Measurements from ENCODE around the gene ADGRE3.

DNA sequence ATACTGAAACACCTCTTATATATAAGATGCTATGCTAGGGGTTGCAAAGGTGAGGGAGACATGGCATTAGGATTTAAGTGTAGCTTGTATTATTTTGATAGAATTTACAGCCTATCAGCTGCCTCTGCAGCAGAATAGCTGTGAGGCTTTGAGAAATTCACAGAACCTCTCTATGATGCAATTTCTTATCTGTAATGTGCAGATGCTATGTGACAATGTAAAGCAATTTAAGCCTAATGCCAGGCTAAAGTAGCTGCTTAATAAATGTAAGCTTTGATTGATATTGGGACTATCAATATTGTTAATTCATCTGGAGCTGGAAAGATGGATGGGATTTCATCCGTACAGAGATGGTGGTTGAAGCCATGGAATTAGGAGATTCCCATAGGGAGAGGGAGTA, 1.6 kb downstream of the ADGRE3 start:
- TF ChIP-seq FOXP4 (CRISPR knock-in tag; IDR thresholded peaks at IDR 0.05) (no peak), MAX (CRISPR knock-in tag; IDR thresholded peaks at IDR 0.05) (no peak), ZNF219 (CRISPR knock-in tag; IDR thresholded peaks at IDR 0.05; ENCODE audit: borderline replicate concordance) (no peak), NR2C2 (CRISPR knock-in tag; IDR thresholded peaks at IDR 0.05) (no peak)
- TF ChIP-seq, protein P1, sequence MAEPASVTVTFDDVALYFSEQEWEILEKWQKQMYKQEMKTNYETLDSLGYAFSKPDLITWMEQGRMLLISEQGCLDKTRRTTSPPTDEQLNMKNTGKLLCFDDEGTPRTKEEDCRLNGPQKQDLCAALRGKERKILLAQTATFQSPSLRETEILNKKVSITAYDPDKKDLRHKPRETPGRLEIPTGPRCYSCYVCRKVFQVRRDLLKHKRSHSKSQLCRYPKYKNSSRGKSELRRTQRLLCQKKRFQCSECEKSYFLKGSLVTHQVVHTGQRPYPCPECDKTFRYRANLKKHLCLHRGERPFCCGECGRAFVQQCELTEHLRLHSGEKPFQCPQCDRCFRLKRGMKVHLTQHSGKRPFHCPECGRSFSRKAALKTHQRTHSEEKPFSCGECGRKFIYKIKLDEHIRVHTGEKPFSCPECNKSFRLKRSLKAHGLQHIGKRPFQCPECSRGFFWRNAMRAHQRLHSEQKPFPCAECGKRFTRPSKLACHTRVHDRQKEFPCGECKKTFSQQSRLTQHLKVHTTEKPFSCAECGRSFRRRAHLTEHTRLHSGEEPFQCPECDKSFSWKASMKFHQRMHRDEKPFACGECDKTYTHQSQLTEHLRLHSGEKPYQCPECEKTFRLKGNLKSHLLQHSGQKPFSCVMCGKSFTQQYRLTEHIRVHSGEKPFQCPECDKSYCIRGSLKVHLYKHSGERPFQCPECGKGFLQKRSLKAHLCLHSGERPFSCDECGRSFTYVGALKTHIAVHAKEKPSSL (CRISPR knock-in tag; conservative IDR thresholded peaks at IDR 0.05) = no peak
